Body of pancreas (tissue), 4 donors: ENCODE results near the gene PAK4. TPM values are rescaled to one million over a fixed set of nuclear protein-coding genes. Genes with fewer than 3 reads are reported as not detected.
"Not testable (repeated sequence)": the region's sequence is repeated elsewhere in the genome, so short reads cannot be mapped to it uniquely, and the experiment has no call there.

ENCODE experiments used
- ATAC-seq: fragments of 150-250 bp; one replicate; pipeline ENCODE4 v1.9.1; 2016
- DNase-seq, 4 donors: peaks; one replicate each; pipeline ENCODE4 v3.0.0-alpha.2; 2019
- H3K27ac ChIP-seq, 4 donors: fragments of 200-600 bp; sonication (generic); 1 replicate in 3 of 4; 2 replicates in 1 of 4; pipeline versions ENCODE4 v1.5.1 to v1.6.1; 2016 to 2019; ENCODE audit warnings: mild to moderate bottlenecking in 1 of 4, mixed read lengths in 1 of 4, moderate library complexity in 1 of 4
- H3K27me3 ChIP-seq, 2 donors: fragments of 200-600 bp; sonication (generic); one replicate each; pipeline ENCODE4 v1.6.0; 2016; ENCODE audit warnings: mild to moderate bottlenecking in 1 of 2
- H3K36me3 ChIP-seq, 2 donors: fragments of 200-600 bp; sonication (generic); replicated peaks in 1 of 2; 2 replicates each; pipeline ENCODE4 v1.5.1; 2016; ENCODE audit warnings: low read depth in 2 of 2; ENCODE audit not compliant: insufficient read depth in 1 of 2
- H3K4me1 ChIP-seq: fragments of 200-600 bp; sonication (generic); one replicate; pipeline ENCODE4 v1.6.0; 2016
- H3K4me3 ChIP-seq, 2 donors: fragments of 200-600 bp; sonication (generic); 1 replicate in 1 of 2; 2 replicates in 1 of 2; pipeline ENCODE4 v1.5.1; 2016 to 2019
- H3K9me3 ChIP-seq, 3 donors: fragments of 200-600 bp; sonication (generic); 1 replicate in 2 of 3; 2 replicates in 1 of 3; pipeline ENCODE4 v1.5.1; 2016
- POLR2A ChIP-seq, 3 donors: fragments of 450-650 bp; IDR thresholded peaks; one replicate each; pipeline ENCODE4 v1.6.1; 2016; ENCODE audit warnings: antibody characterized with exemption in 3 of 3, mild to moderate bottlenecking in 2 of 3
- WGBS, 2 donors: methylation state at CpG; one replicate each; pipeline ENCODE4 v1.1.5; 2017; 5-methylcytosine and 5-hydroxymethylcytosine counted together
- intact Hi-C: fragments of 100-400 bp; cut with DNase I; formaldehyde crosslinking; loops from one replicate; pipeline ENCODE4 v1.15.1; 2023
- total RNA-seq, 2 donors: library from RNA; depleted of rRNA; stranded (reverse); fragments of >200 nt; gene quantifications; one replicate each; pipeline ENCODE4 v1.1.0, GENCODE V29; 2016
- TF ChIP-seq, protein P1 (sequence below), 7 experiments: fragments of 450-650 bp in 4 of 7; fragments of 200-600 bp in 3 of 7; sonication (generic) in 3 of 7; IDR thresholded peaks; one replicate each; pipeline ENCODE4 v1.5.1; 2016 to 2019; ENCODE audit warnings: antibody characterized with exemption in 7 of 7

PAK4 gene
- total RNA-seq, 2 donors from 2014 or later = 18.9 to 40.2 TPM

- ATAC-seq (no peak), DNase-seq (no peak)
- no peaks in the 10 kb centered on the region for H3K36me3 ChIP-seq
- peaks cover 0 to 6% of the 10 kb centered on the region in 2 donors for H3K27me3 ChIP-seq
- no peak overlapping the region for H3K4me3 ChIP-seq
- H3K4me1 ChIP-seq = peaks cover 10% of the 10 kb centered on the region
- no peak overlapping the region for H3K27ac ChIP-seq
- H3K9me3 ChIP-seq = no peaks in the 10 kb centered on the region
- 29 to 56% methylated on average over 6 of the region's 7 CpGs for WGBS, 2 donors
- intact Hi-C loops = no loop called here
- TF ChIP-seq POLR2A (IDR thresholded peaks at IDR 0.05) = no peak
- TF ChIP-seq, protein P1, sequence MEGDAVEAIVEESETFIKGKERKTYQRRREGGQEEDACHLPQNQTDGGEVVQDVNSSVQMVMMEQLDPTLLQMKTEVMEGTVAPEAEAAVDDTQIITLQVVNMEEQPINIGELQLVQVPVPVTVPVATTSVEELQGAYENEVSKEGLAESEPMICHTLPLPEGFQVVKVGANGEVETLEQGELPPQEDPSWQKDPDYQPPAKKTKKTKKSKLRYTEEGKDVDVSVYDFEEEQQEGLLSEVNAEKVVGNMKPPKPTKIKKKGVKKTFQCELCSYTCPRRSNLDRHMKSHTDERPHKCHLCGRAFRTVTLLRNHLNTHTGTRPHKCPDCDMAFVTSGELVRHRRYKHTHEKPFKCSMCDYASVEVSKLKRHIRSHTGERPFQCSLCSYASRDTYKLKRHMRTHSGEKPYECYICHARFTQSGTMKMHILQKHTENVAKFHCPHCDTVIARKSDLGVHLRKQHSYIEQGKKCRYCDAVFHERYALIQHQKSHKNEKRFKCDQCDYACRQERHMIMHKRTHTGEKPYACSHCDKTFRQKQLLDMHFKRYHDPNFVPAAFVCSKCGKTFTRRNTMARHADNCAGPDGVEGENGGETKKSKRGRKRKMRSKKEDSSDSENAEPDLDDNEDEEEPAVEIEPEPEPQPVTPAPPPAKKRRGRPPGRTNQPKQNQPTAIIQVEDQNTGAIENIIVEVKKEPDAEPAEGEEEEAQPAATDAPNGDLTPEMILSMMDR (IDR thresholded peaks at IDR 0.05) = no peak
Measured at GRCh38 chr19:39084732-39085080, 40.9 kb upstream of the PAK4 start.

- intact Hi-C loops = no loop called here
- H3K9me3 ChIP-seq = no peaks in the 10 kb centered on the region
- H3K4me3 ChIP-seq = no peak overlapping the region
- H3K27me3 ChIP-seq = peaks cover 0 to 6% of the 10 kb centered on the region in 2 donors
- peaks cover 10% of the 10 kb centered on the region for H3K4me1 ChIP-seq
- DNase-seq (no peak), ATAC-seq (no peak)
- no peaks in the 10 kb centered on the region for H3K36me3 ChIP-seq
- no peak for TF ChIP-seq POLR2A (IDR thresholded peaks at IDR 0.05)
- TF ChIP-seq, protein P1 (IDR thresholded peaks at IDR 0.05) = no peak
- 78 to 79% methylated on average over 8 of the region's 8 CpGs for WGBS, 2 donors
- no peak overlapping the region for H3K27ac ChIP-seq
Measured at GRCh38 chr19:39085392-39085791, 40.2 kb upstream of the PAK4 start.

DNA sequence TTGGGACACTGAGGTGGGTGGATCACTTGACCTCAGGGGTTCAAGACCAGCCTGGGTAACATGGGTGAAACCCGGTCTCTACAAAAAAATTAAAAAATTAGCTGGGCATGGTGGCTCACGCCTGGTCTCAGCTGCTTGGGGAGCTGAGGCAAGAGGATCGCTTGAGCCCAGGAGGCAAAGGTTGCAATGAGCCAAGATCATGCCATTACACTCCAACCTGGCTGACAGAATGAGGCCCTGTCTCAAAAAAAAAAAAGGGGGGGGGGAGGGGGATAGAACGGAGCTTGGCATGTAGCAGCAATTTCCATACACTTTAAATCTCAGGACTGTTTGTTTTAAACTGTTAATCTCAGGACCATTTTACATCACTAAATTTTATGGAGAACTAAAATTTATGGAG is 39.2 kb upstream of the PAK4 start:
- Histone ChIP-seq H3K27ac (no peak overlapping the region), H3K27me3 (peaks cover 0 to 6% of the 10 kb centered on the region in 2 donors), H3K36me3 (no peaks in the 10 kb centered on the region), H3K4me1 (peaks cover 10% of the 10 kb centered on the region), H3K4me3 (no peak overlapping the region), H3K9me3 (no peaks in the 10 kb centered on the region)
- 57 to 61% methylated on average over 4 of the region's 4 CpGs for WGBS, 2 donors
- TF ChIP-seq, protein P1 (IDR thresholded peaks at IDR 0.05) = no peak
- TF ChIP-seq POLR2A (IDR thresholded peaks at IDR 0.05) = no peak
- no peak for DNase-seq
- intact Hi-C loops = no loop called here
- ATAC-seq = no peak

- 60 to 82% methylated on average over 6 to 8 of the region's 8 CpGs for WGBS, 2 donors
- Histone ChIP-seq H3K36me3 (no peaks in the 10 kb centered on the region), H3K27ac (no peak overlapping the region), H3K27me3 (peaks cover 0 to 6% of the 10 kb centered on the region in 2 donors), H3K9me3 (no peaks in the 10 kb centered on the region), H3K4me3 (no peak overlapping the region), H3K4me1 (peaks cover 8% of the 10 kb centered on the region)
- TF ChIP-seq POLR2A (IDR thresholded peaks at IDR 0.05) = no peak
- TF ChIP-seq, protein P1 (IDR thresholded peaks at IDR 0.05) = no peak
- DNase-seq (no peak), ATAC-seq (no peak)
- intact Hi-C loops = no loop called here
Measured at GRCh38 chr19:39087907-39088686, 37.5 kb upstream of the PAK4 start.

GRCh38 chr19:39090016-39090415 is 35.6 kb upstream of the PAK4 start:
- H3K27me3 ChIP-seq, H3K27ac ChIP-seq, H3K4me3 ChIP-seq, H3K36me3 ChIP-seq, ATAC-seq, DNase-seq, intact Hi-C loops, H3K4me1 ChIP-seq, H3K9me3 ChIP-seq: not testable (repeated sequence)
- 72 to 75% methylated on average over 8 of the region's 8 CpGs for WGBS, 2 donors
